ENCODE results near the gene PIEZO2. TPM values are rescaled to one million over a fixed set of nuclear protein-coding genes. Genes with fewer than 3 reads are reported as not detected.
"Not testable (repeated sequence)": the region's sequence is repeated elsewhere in the genome, so short reads cannot be mapped to it uniquely, and the experiment has no call there.

The PIEZO2 gene
- total and polyA plus RNA-seq, 2 of the 8 experiments (the other 6 are each of a cell fraction or from before 2014, with no cell fraction given) = 4.7 to 16.5 TPM

- CTCF ChIA-PET (ENCODE audit: partially characterized antibody) = interaction anchor here (1.1 to 1.5 kb wide), 2 partner anchors 9 to 136 kb away, joined by 3 to 6 read pairs; no protein-coding TSS in a partner anchor
- H3K36me3 ChIP-seq (ENCODE audit: control insufficient read depth in 2 of 4, insufficient read depth in 4 of 4, low read length in 3 of 4); H3K79me1 ChIP-seq (ENCODE audit: low read depth, low read length); H2BK12ac ChIP-seq (ENCODE audit: low read depth, low read length); H4K5ac ChIP-seq (ENCODE audit: insufficient read length, low read depth, low read length); POLR2A ChIA-PET (ENCODE audit: partially characterized antibody); H2BK5ac ChIP-seq (ENCODE audit: low read depth, low read length); H3K4me1 ChIP-seq (replicated peaks in 1 of 4; ENCODE audit: control insufficient read depth in 3 of 4, insufficient read depth in 4 of 4, low read length in 3 of 4); H3K4ac ChIP-seq (replicated peaks; ENCODE audit: insufficient read length, low read depth, low read length); H3K23ac ChIP-seq (ENCODE audit: insufficient read length); H2BK20ac ChIP-seq (ENCODE audit: low read length); H3K14ac ChIP-seq (ENCODE audit: insufficient read length); H3K18ac ChIP-seq (ENCODE audit: extremely low read depth, low read length); H3K27me3 ChIP-seq (replicated peaks in 1 of 4; ENCODE audit: control insufficient read depth in 3 of 4, extremely low read depth in 1 of 4, insufficient read depth in 3 of 4, low read length in 3 of 4); H3K4me2 ChIP-seq (ENCODE audit: insufficient read depth in 1 of 2, low read depth in 2 of 2, low read length in 2 of 2); H2BK15ac ChIP-seq (ENCODE audit: low read length); H3K4me3 ChIP-seq (ENCODE audit: extremely low read depth in 1 of 4, insufficient read depth in 2 of 4, low read depth in 3 of 4, low read length in 4 of 4); H3K9ac ChIP-seq (replicated peaks in 1 of 4; ENCODE audit: extremely low read depth in 1 of 4, low read depth in 3 of 4, low read length in 3 of 4); H3K27ac ChIP-seq (ENCODE audit: low read depth, low read length); H2AFZ ChIP-seq (ENCODE audit: low read length); H3K79me2 ChIP-seq (ENCODE audit: control insufficient read depth in 1 of 2, insufficient read depth in 2 of 2, low read length in 2 of 2); H4K8ac ChIP-seq (ENCODE audit: extremely low read depth, insufficient read depth, low read length); H3K56ac ChIP-seq (replicated peaks; ENCODE audit: insufficient read length, low read depth, low read length); H4K91ac ChIP-seq (replicated peaks; ENCODE audit: insufficient read length, low read length); FAIRE-seq; H2BK120ac ChIP-seq (replicated peaks; ENCODE audit: low read depth, low read length); H4K20me1 ChIP-seq (replicated peaks in 1 of 2; ENCODE audit: control insufficient read depth in 1 of 2, insufficient read depth in 2 of 2, low read length in 2 of 2); H3K23me2 ChIP-seq (ENCODE audit: low read depth, low read length); H2AK5ac ChIP-seq (ENCODE audit: low read depth, low read length); DNase-seq (ENCODE audit: low read depth in 1 of 2, low spot score in 2 of 2); H3K9me3 ChIP-seq (ENCODE audit: insufficient read depth in 2 of 2, low read depth in 1 of 2, low read length in 1 of 2): not testable (repeated sequence)
- 84% methylated on average over 11 of the region's 11 CpGs; no CpG with 5 or more reads in 1 of the 2 experiments for WGBS, 2 experiments (ENCODE audit: extremely low coverage in 1 of 2, insufficient coverage in 1 of 2, insufficient read length in 1 of 2, insufficient replicate concordance in 2 of 2, low coverage in 1 of 2, low lambda C conversion rate in 2 of 2, missing lambda C conversion rate in 1 of 2)
These were observed 24.8 kb upstream of the PIEZO2 start for GRCh38 chr18:11174179-11174578.
